Caco-2 (cell line): ENCODE data around the gene MRPS22. TPM values are rescaled to one million over a fixed set of nuclear protein-coding genes. Genes with fewer than 3 reads are reported as not detected.

Source experiments
- BruUV-seq: library from RNA; stranded (reverse); fragments of 400-500 nt; replicated peaks from 2 replicates; lab custom pipeline; 2021; lab: Mats Ljungman, UMichigan
- CTCF ChIA-PET: fragments of 300-600 bp; sonication (Branson Sonifier 250); formaldehyde crosslinking; loops from one replicate; lab custom pipeline; 2022; ENCODE audit warnings: antibody characterized with exemption; lab: Charles Lee
- POLR2A ChIA-PET: fragments of 300-600 bp; sonication (Branson Sonifier 250); formaldehyde crosslinking; loops from one replicate; lab custom pipeline; 2022; ENCODE audit warnings: antibody characterized with exemption; lab: Charles Lee
- DNase-seq, 2 experiments: peaks; one replicate each; pipeline versions ENCODE4 v3.0.0 to v3.0.0-alpha.2; 2020 to 2022
- H3K27me3 ChIP-seq: replicated peaks from 2 replicates; pipeline ENCODE4 v1.6.0; 2011; ENCODE audit warnings: low read length; ENCODE audit not compliant: control insufficient read depth, insufficient read depth
- H3K36me3 ChIP-seq: 2 replicates; pipeline ENCODE4 v1.5.1; 2011; ENCODE audit warnings: low read length; ENCODE audit not compliant: control insufficient read depth, insufficient read depth
- H3K4me1 ChIP-seq: fragments of 250-450 bp; sonication (Bioruptor Pico); 2 replicates; pipeline ENCODE4 v1.5.1; 2020; ENCODE audit warnings: mild to moderate bottlenecking
- H3K4me3 ChIP-seq: 2 replicates; pipeline ENCODE4 v1.5.1; 2011; ENCODE audit warnings: low read depth, mild to moderate bottlenecking, control low read depth, low read length
- H3K9me3 ChIP-seq: fragments of 250-450 bp; sonication (Bioruptor Pico); 2 replicates; pipeline ENCODE4 v1.5.1; 2020; ENCODE audit warnings: mild to moderate bottlenecking, moderate library complexity
- H3K27ac Mint-ChIP-seq: one replicate; pipeline ENCODE4 v1.8.0; 2022; ENCODE audit warnings: mixed read lengths; ENCODE audit not compliant: unreplicated experiment
- H3K27me3 Mint-ChIP-seq: one replicate; pipeline ENCODE4 v1.8.0; 2022; ENCODE audit warnings: mixed read lengths; ENCODE audit not compliant: insufficient read depth, unreplicated experiment
- H3K36me3 Mint-ChIP-seq: one replicate; pipeline ENCODE4 v1.8.0; 2022; ENCODE audit warnings: mild to moderate bottlenecking, mixed read lengths; ENCODE audit not compliant: insufficient read depth, unreplicated experiment
- H3K4me1 Mint-ChIP-seq: one replicate; pipeline ENCODE4 v1.8.0; 2022; ENCODE audit warnings: low read depth, mixed read lengths; ENCODE audit not compliant: unreplicated experiment
- H3K4me3 Mint-ChIP-seq: one replicate; pipeline ENCODE4 v1.8.0; 2022; ENCODE audit warnings: mild to moderate bottlenecking, moderate library complexity, mixed read lengths; ENCODE audit not compliant: unreplicated experiment
- H3K9me3 Mint-ChIP-seq: one replicate; pipeline ENCODE4 v1.8.0; 2022; ENCODE audit warnings: mixed read lengths; ENCODE audit not compliant: unreplicated experiment
- CTCF ChIP-seq, 2 experiments: fragments of 200-600 bp in 1 of 2; IDR thresholded peaks; 1 replicate in 1 of 2; 2 replicates in 1 of 2; pipeline versions ENCODE4 v1.5.1 to v1.8.0; 2011 to 2022; ENCODE audit warnings: antibody characterized with exemption in 1 of 2, control low read depth in 1 of 2, inconsistent platforms in 1 of 2, low read depth in 1 of 2, low read length in 1 of 2, mild to moderate bottlenecking in 1 of 2, moderate library complexity in 1 of 2; ENCODE audit not compliant: insufficient read depth in 1 of 2, severe bottlenecking in 1 of 2, unreplicated experiment in 1 of 2
- intact Hi-C: fragments of 100-400 bp; cut with micrococcal nuclease; formaldehyde crosslinking; loops from one replicate; pipeline ENCODE4 v1.10.0; 2022; ENCODE audit not compliant: unreplicated experiment
- total RNA-seq: library from RNA; stranded (reverse); gene quantifications from 2 replicates; pipeline ENCODE4 v1.2.3, GENCODE V29; 2022

The MRPS22 gene
- total RNA-seq, 1 experiment from 2014 or later, result 63.9 TPM

- no peak for DNase-seq
- no peaks in the 10 kb centered on the region for H3K27me3 ChIP-seq
- Mint-ChIP-seq H3K4me1 (peaks cover 10% of the 10 kb centered on the region), H3K27ac (no peak overlapping the region), H3K27me3 (no peaks in the 10 kb centered on the region), H3K36me3 (no peaks in the 10 kb centered on the region), H3K9me3 (no peaks in the 10 kb centered on the region), H3K4me3 (no peak overlapping the region)
- TF ChIP-seq CTCF (IDR thresholded peaks at IDR 0.05; ENCODE audit: insufficient read depth in 1 of 2, low read depth in 1 of 2, low read length in 1 of 2, severe bottlenecking in 1 of 2, unreplicated experiment in 1 of 2), result no peak
- H3K9me3 ChIP-seq, result no peaks in the 10 kb centered on the region
- intact Hi-C loops, result no loop called here
- POLR2A ChIA-PET, result no interaction called here
- CTCF ChIA-PET, result no interaction called here
- H3K36me3 ChIP-seq, result no peaks in the 10 kb centered on the region
- no peak overlapping the region for H3K4me3 ChIP-seq
- peaks cover 7% of the 10 kb centered on the region for H3K4me1 ChIP-seq
- BruUV-seq, result no TSS peak
Observed at GRCh38 chr3:139307601-139308555, 35.9 kb upstream of the MRPS22 start.

- Histone ChIP-seq H3K36me3 (no peaks in the 10 kb centered on the region), H3K27me3 (no peaks in the 10 kb centered on the region), H3K9me3 (no peaks in the 10 kb centered on the region), H3K4me1 (peaks cover 13% of the 10 kb centered on the region), H3K4me3 (no peak overlapping the region)
- CTCF ChIA-PET, result no interaction called here
- Mint-ChIP-seq H3K4me1 (peaks cover 17% of the 10 kb centered on the region), H3K36me3 (no peaks in the 10 kb centered on the region), H3K4me3 (no peak overlapping the region), H3K27me3 (no peaks in the 10 kb centered on the region), H3K27ac (no peak overlapping the region), H3K9me3 (no peaks in the 10 kb centered on the region)
- intact Hi-C loops, result no loop called here
- DNase-seq, result no peak
- BruUV-seq, result no TSS peak
- no peak for TF ChIP-seq CTCF (IDR thresholded peaks at IDR 0.05; ENCODE audit: insufficient read depth in 1 of 2, low read depth in 1 of 2, low read length in 1 of 2, severe bottlenecking in 1 of 2, unreplicated experiment in 1 of 2)
- POLR2A ChIA-PET, result no interaction called here
Observed at GRCh38 chr3:139308560-139308959, 35.3 kb upstream of the MRPS22 start.

- H3K4me3 ChIP-seq, result no peak overlapping the region
- Mint-ChIP-seq H3K9me3 (no peaks in the 10 kb centered on the region), H3K4me3 (no peak overlapping the region), H3K4me1 (peaks cover 17% of the 10 kb centered on the region), H3K27ac (no peak overlapping the region), H3K36me3 (no peaks in the 10 kb centered on the region), H3K27me3 (no peaks in the 10 kb centered on the region)
- CTCF ChIA-PET, result no interaction called here
- TF ChIP-seq CTCF (IDR thresholded peaks at IDR 0.05; ENCODE audit: insufficient read depth in 1 of 2, low read depth in 1 of 2, low read length in 1 of 2, severe bottlenecking in 1 of 2, unreplicated experiment in 1 of 2), result no peak
- no TSS peak for BruUV-seq
- H3K36me3 ChIP-seq, result no peaks in the 10 kb centered on the region
- intact Hi-C loops, result no loop called here
- no peaks in the 10 kb centered on the region for H3K9me3 ChIP-seq
- no peak for DNase-seq
- POLR2A ChIA-PET, result no interaction called here
- no peaks in the 10 kb centered on the region for H3K27me3 ChIP-seq
- peaks cover 16% of the 10 kb centered on the region for H3K4me1 ChIP-seq
Observed at GRCh38 chr3:139309061-139309591, 34.7 kb upstream of the MRPS22 start.
